ENCODE data around the gene RNF20.
"Not testable (repeated sequence)": the region's sequence is repeated elsewhere in the genome, so short reads cannot be mapped to it uniquely, and the experiment has no call there.

The RNF20 gene

DNA sequence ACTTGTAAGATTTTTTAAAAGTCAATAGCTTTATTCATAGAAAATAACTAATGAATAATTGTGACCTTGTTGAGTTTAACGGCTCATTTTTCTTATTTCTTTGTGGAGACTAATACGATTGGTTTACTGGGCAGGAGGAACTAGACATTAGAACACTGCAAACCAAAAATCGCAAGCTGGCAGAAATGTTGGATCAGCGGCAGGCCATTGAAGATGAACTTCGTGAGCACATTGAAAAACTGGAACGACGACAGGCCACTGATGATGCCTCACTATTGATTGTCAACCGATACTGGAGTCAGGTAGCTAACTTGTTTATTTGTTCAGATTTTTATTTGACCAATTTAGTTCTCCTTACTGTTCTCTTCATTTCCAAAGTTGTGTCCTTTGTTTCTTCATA lies 6.4 kb downstream of the RNF20 start:
- TF ChIP-seq BACH2 (CRISPR knock-in tag; IDR thresholded peaks at IDR 0.05; ENCODE audit: borderline replicate concordance) (no peak), CSDC2 (CRISPR knock-in tag; IDR thresholded peaks at IDR 0.05) (no peak), RARB (CRISPR knock-in tag; IDR thresholded peaks at IDR 0.05) (no peak), OSR1 (CRISPR knock-in tag; IDR thresholded peaks at IDR 0.05) (no peak), ARNTL (CRISPR knock-in tag; IDR thresholded peaks at IDR 0.05; ENCODE audit: borderline replicate concordance, low read depth) (no peak), ZNF70 (CRISPR knock-in tag; IDR thresholded peaks at IDR 0.05) (no peak), SNAI2 (CRISPR knock-in tag; IDR thresholded peaks at IDR 0.05) (no peak), ZC3H10 (CRISPR knock-in tag; IDR thresholded peaks at IDR 0.05) (no peak), ISL1 (CRISPR knock-in tag; IDR thresholded peaks at IDR 0.05) (no peak), ZFP30 (CRISPR knock-in tag; IDR thresholded peaks at IDR 0.05) (no peak), ZNF565 (CRISPR knock-in tag; conservative IDR thresholded peaks at IDR 0.05; ENCODE audit: low read depth) (no peak), PPARA (CRISPR knock-in tag; IDR thresholded peaks at IDR 0.05; ENCODE audit: borderline replicate concordance) (no peak), TOX (CRISPR knock-in tag; IDR thresholded peaks at IDR 0.05; ENCODE audit: borderline replicate concordance) (no peak), GLIS3 (CRISPR knock-in tag; IDR thresholded peaks at IDR 0.05) (no peak)
- TF ChIP-seq, protein P1, sequence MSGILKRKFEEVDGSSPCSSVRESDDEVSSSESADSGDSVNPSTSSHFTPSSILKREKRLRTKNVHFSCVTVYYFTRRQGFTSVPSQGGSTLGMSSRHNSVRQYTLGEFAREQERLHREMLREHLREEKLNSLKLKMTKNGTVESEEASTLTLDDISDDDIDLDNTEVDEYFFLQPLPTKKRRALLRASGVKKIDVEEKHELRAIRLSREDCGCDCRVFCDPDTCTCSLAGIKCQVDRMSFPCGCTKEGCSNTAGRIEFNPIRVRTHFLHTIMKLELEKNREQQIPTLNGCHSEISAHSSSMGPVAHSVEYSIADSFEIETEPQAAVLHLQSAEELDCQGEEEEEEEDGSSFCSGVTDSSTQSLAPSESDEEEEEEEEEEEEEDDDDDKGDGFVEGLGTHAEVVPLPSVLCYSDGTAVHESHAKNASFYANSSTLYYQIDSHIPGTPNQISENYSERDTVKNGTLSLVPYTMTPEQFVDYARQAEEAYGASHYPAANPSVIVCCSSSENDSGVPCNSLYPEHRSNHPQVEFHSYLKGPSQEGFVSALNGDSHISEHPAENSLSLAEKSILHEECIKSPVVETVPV (CRISPR knock-in tag; IDR thresholded peaks at IDR 0.05) = no peak
- TF ChIP-seq, protein P2, sequence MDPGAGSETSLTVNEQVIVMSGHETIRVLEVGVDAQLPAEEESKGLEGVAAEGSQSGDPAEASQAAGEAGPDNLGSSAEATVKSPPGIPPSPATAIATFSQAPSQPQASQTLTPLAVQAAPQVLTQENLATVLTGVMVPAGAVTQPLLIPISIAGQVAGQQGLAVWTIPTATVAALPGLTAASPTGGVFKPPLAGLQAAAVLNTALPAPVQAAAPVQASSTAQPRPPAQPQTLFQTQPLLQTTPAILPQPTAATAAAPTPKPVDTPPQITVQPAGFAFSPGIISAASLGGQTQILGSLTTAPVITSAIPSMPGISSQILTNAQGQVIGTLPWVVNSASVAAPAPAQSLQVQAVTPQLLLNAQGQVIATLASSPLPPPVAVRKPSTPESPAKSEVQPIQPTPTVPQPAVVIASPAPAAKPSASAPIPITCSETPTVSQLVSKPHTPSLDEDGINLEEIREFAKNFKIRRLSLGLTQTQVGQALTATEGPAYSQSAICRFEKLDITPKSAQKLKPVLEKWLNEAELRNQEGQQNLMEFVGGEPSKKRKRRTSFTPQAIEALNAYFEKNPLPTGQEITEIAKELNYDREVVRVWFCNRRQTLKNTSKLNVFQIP (CRISPR knock-in tag; IDR thresholded peaks at IDR 0.05; ENCODE audit: borderline replicate concordance, low read depth) = no peak
- TF ChIP-seq, protein P3, sequence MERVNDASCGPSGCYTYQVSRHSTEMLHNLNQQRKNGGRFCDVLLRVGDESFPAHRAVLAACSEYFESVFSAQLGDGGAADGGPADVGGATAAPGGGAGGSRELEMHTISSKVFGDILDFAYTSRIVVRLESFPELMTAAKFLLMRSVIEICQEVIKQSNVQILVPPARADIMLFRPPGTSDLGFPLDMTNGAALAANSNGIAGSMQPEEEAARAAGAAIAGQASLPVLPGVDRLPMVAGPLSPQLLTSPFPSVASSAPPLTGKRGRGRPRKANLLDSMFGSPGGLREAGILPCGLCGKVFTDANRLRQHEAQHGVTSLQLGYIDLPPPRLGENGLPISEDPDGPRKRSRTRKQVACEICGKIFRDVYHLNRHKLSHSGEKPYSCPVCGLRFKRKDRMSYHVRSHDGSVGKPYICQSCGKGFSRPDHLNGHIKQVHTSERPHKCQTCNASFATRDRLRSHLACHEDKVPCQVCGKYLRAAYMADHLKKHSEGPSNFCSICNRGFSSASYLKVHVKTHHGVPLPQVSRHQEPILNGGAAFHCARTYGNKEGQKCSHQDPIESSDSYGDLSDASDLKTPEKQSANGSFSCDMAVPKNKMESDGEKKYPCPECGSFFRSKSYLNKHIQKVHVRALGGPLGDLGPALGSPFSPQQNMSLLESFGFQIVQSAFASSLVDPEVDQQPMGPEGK (CRISPR knock-in tag; IDR thresholded peaks at IDR 0.05; ENCODE audit: borderline replicate concordance) = no peak
- TF ChIP-seq, protein P4, sequence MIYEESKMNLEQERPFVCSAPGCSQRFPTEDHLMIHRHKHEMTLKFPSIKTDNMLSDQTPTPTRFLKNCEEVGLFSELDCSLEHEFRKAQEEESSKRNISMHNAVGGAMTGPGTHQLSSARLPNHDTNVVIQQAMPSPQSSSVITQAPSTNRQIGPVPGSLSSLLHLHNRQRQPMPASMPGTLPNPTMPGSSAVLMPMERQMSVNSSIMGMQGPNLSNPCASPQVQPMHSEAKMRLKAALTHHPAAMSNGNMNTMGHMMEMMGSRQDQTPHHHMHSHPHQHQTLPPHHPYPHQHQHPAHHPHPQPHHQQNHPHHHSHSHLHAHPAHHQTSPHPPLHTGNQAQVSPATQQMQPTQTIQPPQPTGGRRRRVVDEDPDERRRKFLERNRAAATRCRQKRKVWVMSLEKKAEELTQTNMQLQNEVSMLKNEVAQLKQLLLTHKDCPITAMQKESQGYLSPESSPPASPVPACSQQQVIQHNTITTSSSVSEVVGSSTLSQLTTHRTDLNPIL (CRISPR knock-in tag; IDR thresholded peaks at IDR 0.05; ENCODE audit: low read depth) = no peak
- no peak for ATAC-seq

DNA sequence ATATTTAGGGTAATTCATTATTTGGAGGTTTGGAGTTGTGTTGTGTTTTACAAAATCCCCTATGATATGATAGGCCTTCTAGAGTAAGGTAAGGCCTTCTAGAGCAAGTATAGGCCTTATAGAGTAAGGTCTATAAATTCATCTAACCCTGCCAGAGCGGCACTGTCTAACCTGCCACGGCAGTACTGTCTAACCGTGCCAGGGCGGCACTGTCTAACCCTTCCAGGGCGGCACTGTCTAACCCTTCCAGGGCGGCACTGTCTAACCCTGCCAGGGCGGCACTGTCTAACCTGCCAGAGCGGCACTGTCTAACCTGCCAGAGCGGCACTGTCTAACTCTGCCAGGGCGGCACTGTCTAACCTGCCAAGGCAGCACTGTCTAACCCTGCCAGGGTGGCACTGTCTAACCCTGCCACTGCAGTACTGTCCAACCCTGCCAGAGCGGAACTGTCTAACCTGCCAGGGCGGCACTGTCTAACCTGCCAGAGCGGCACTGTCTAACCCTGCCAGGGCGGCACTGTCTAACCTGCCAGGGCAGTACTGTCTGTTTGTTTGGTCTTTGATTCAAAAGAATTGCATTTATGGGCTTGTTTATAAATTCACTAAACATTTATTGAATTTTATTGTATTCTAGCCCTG lies 9.6 kb downstream of the RNF20 start:
- ATAC-seq = no peak
- TF ChIP-seq ISL1 (CRISPR knock-in tag; IDR thresholded peaks at IDR 0.05) = no peak
- no peak for TF ChIP-seq PPARA (CRISPR knock-in tag; IDR thresholded peaks at IDR 0.05; ENCODE audit: borderline replicate concordance)
- no peak for TF ChIP-seq ARNTL (CRISPR knock-in tag; IDR thresholded peaks at IDR 0.05; ENCODE audit: borderline replicate concordance, low read depth)

DNA sequence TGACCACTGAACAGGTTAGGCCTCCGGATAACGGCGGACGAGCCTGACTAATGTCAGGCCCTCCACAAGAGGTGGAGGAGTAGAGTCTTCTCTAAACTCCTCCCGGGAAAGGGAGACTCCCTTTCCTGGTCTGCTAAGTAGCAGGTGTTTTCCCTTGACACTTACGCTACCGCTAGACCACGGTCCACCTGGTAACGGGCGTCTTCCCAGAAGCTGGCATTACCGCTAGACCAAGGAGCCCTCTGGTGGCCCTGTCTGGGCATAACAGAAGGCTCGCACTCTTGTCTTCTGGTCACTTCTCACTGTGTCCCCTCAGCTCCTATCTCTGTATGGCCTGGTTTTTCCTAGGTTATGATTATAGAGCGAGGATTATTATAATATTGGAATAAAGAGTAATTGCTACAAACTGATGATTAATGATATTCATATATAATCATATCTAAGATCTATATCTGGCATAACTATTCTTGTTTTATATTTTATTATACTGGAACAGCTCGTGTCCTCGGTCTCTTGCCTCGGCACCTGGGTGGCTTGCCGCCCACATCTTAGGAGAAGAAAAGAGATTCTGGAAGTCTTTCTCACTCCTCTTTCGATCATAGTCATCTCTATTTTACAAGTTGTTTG lies 15.9 kb downstream of the RNF20 start:
- not testable (repeated sequence) for ATAC-seq

DNA sequence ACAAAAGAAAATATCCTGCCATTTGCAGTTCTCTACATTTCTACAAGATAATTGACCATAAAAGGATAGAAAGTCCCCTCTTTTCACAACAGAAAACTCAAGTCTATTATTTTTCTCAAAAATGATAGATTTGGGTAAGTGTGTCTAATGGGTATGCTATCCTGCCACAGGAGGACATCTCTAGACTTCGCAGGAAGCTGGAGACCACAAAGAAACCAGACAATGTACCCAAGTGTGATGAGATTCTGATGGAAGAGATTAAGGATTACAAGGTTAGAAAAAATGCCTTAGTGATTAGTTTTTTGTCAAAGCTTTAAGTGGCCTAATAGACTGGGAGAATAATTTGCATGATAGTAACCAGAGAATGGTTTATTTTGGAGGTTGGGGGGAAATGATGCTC lies 28.1 kb downstream of the RNF20 start:
- no peak for ATAC-seq
- TF ChIP-seq ZNF8 (CRISPR knock-in tag; IDR thresholded peaks at IDR 0.05) (no peak), SNAI2 (CRISPR knock-in tag; IDR thresholded peaks at IDR 0.05) (no peak), TCF4 (CRISPR knock-in tag; IDR thresholded peaks at IDR 0.05; ENCODE audit: borderline replicate concordance) (no peak), ESRRG (CRISPR knock-in tag; IDR thresholded peaks at IDR 0.05) (no peak), ZNF70 (CRISPR knock-in tag; IDR thresholded peaks at IDR 0.05) (no peak), BACH2 (CRISPR knock-in tag; IDR thresholded peaks at IDR 0.05; ENCODE audit: borderline replicate concordance) (no peak), GLIS3 (CRISPR knock-in tag; IDR thresholded peaks at IDR 0.05) (no peak), ZC3H10 (CRISPR knock-in tag; IDR thresholded peaks at IDR 0.05) (no peak), ZNF565 (CRISPR knock-in tag; conservative IDR thresholded peaks at IDR 0.05; ENCODE audit: low read depth) (no peak), PPARA (CRISPR knock-in tag; IDR thresholded peaks at IDR 0.05; ENCODE audit: borderline replicate concordance) (no peak)
- TF ChIP-seq, protein P3 (CRISPR knock-in tag; IDR thresholded peaks at IDR 0.05; ENCODE audit: borderline replicate concordance) = no peak
- TF ChIP-seq, protein P4 (CRISPR knock-in tag; IDR thresholded peaks at IDR 0.05; ENCODE audit: low read depth) = no peak
- TF ChIP-seq, protein P2 (CRISPR knock-in tag; IDR thresholded peaks at IDR 0.05; ENCODE audit: borderline replicate concordance, low read depth) = no peak
